NB4 (cell line): ENCODE measurements around the gene PSME1.
"Not testable (repeated sequence)": the region's sequence is repeated elsewhere in the genome, so short reads cannot be mapped to it uniquely, and the experiment has no call there.

Experiments
- DNase-seq: peaks from one replicate; pipeline ENCODE4 v3.0.0; 2010; ENCODE audit warnings: low read depth
- H3K4me3 ChIP-seq: one replicate; pipeline ENCODE4 v1.5.1; 2011; ENCODE audit warnings: mild to moderate bottlenecking, low read depth, low read length, moderate library complexity
- MYC ChIP-seq: IDR thresholded peaks from 2 replicates; pipeline ENCODE4 v1.6.1; 2011; ENCODE audit warnings: low read depth, low read length
- POLR2A ChIP-seq: IDR thresholded peaks from 2 replicates; pipeline ENCODE4 v1.6.1; 2011; ENCODE audit warnings: mild to moderate bottlenecking; ENCODE audit not compliant: insufficient read length; ENCODE audit errors: extremely low read depth
- TF ChIP-seq, protein P1 (sequence below): IDR thresholded peaks from one replicate; pipeline ENCODE4 v1.5.1; 2012; ENCODE audit warnings: low read depth, low read length
- TF ChIP-seq, protein P2 (sequence below): IDR thresholded peaks from 2 replicates; pipeline ENCODE4 v1.6.1; 2011; ENCODE audit warnings: low read depth, low read length

Gene PSME1

DNA sequence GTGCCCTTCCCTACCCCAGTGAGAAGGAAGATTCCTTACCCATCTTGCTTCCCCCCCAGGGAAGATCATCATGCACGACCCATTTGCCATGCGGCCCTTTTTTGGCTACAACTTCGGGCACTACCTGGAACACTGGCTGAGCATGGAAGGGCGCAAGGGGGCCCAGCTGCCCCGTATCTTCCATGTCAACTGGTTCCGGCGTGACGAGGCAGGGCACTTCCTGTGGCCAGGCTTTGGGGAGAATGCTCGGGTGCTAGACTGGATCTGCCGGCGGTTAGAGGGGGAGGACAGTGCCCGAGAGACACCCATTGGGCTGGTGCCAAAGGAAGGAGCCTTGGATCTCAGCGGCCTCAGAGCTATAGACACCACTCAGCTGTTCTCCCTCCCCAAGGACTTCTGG, 32.5 kb upstream of the PSME1 start:
- no peak for DNase-seq
- H3K4me3 ChIP-seq: no peak overlapping the region
- TF ChIP-seq MYC (no peak), POLR2A (no peak)
- TF ChIP-seq, protein P1, sequence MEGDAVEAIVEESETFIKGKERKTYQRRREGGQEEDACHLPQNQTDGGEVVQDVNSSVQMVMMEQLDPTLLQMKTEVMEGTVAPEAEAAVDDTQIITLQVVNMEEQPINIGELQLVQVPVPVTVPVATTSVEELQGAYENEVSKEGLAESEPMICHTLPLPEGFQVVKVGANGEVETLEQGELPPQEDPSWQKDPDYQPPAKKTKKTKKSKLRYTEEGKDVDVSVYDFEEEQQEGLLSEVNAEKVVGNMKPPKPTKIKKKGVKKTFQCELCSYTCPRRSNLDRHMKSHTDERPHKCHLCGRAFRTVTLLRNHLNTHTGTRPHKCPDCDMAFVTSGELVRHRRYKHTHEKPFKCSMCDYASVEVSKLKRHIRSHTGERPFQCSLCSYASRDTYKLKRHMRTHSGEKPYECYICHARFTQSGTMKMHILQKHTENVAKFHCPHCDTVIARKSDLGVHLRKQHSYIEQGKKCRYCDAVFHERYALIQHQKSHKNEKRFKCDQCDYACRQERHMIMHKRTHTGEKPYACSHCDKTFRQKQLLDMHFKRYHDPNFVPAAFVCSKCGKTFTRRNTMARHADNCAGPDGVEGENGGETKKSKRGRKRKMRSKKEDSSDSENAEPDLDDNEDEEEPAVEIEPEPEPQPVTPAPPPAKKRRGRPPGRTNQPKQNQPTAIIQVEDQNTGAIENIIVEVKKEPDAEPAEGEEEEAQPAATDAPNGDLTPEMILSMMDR: no peak
- TF ChIP-seq, protein P2, sequence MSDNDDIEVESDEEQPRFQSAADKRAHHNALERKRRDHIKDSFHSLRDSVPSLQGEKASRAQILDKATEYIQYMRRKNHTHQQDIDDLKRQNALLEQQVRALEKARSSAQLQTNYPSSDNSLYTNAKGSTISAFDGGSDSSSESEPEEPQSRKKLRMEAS: no peak

DNA sequence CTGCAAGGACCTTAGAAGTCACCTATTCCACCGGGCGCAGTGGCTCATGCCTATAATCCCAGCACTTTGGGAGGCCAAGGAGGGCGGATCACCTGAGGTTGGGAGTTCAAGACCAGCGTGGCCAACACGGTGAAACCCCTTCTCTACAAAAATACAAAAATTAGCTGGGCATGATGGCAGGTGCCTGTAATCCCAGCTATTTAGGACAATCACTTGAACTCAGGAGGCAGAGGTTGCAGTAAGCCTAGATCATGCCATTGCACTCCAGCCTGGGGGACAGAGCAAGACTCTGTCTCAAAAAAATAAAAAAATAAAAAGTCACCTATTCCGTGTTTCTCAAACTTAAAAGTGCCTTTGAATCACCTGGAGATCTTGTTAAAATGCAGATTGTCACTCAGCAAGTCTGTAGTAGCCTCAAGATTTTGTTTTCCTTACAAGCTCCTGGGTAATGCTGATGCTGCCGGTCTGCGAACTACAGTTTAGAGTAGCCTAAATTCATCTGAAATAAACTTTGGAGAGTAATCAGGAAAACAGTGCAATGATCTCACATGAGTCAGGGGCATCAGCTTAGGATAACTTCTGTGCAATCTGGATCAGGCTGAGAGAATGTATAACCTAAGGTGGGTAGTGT, 30.3 kb upstream of the PSME1 start:
- H3K4me3 ChIP-seq, DNase-seq: not testable (repeated sequence)

DNA sequence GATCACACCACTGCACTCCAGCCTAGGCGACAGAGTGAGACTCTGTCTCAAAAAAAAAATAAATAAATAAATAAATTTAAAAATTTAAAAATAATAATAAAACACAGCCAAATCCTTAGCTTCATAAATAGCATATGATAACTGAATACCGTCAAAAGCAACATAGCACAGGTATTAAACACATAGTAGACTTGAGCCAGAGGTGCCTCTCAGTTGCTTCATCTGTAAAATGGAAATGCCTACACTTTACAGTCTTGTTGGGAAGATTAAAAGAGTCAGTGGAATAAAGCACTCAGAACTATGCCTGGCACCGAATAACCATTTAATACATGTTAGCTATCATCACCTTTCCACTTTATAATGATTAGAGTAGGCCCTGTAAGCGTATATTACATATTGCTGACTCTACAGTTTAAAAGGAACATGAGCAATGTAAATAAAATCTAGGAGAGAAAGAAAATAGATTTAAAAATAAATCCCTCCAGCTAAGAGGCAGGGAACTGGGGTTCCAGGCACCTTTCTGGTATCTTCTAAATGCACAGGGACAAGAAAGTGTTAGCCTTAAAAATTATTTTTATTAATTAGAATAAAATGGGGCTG, 29.2 kb upstream of the PSME1 start:
- TF ChIP-seq, protein P2: no peak
- TF ChIP-seq, protein P1: no peak
- no peak for TF ChIP-seq POLR2A
- TF ChIP-seq MYC: no peak
- no peak overlapping the region for H3K4me3 ChIP-seq
- no peak for DNase-seq

DNA sequence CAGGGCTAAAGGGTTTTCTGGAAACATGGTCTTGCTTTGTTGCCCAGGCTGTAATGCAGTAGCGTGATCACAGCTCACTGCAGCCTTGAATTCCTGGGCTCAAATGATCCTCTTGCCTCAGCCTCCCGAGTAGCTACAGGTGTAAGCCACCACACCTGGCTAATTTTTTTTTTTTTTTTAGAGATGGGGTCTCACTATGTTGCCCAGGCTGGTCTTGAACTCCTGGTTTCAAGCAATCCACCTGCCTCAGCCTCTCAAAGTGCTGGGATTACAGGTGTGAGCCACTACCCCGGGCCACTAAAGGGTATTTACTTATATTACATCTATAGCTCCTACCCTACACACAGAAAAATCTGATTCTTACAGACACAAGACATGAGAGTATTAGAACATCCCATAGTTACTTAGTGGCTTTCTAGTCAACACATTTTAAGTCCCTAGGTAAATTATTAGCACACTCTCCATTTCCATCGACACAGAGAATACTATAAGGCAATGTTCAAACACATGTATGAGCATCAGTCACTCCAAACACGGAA, 27.6 kb upstream of the PSME1 start:
- DNase-seq: no peak
- no peak overlapping the region for H3K4me3 ChIP-seq
- TF ChIP-seq, protein P1: no peak
- TF ChIP-seq MYC: no peak
- TF ChIP-seq, protein P2: no peak
- no peak for TF ChIP-seq POLR2A

DNA sequence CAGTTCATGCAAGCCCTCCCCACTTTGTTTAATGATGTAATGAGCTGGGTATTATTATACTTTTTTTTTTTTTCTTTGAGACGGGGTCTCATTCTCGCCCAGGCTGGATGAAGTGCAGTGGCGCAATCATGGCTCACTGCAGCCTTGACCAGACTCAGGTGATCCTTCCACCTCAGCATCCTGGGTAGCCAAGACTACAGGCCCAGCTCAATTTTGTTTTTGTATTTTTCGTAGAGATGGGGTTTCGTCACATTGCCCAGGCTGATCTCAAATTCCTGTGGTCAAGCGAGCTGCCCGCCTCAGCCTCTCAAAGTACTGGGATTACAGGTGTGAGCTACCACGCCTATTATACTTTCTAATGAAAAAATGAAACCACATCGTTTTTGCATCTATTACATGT, 25.9 kb upstream of the PSME1 start:
- H3K4me3 ChIP-seq: no peak overlapping the region
- DNase-seq: no peak
- TF ChIP-seq, protein P2: no peak
- TF ChIP-seq, protein P1: no peak
- TF ChIP-seq POLR2A: no peak
- no peak for TF ChIP-seq MYC

DNA sequence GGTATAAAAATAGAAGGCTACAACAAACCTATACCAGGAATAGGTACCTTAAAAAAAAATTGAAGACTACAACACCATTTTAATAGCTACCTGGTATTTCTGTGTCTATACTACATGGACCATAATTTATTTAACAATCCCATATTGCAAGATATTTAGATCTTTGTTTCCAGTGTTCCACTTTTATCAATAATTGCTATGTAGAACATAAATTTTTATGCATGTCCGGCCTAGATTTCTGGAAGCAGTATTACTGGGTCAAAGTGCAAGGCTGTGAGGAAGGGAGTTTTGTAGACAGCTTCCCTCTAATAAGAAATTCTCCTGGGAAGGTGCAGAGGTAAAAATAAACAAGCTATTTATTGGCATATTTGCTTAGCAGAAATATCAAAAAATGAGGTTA, 25.5 kb upstream of the PSME1 start:
- TF ChIP-seq MYC: no peak
- no peak for TF ChIP-seq POLR2A
- TF ChIP-seq, protein P2: no peak
- TF ChIP-seq, protein P1: no peak
- H3K4me3 ChIP-seq: no peak overlapping the region
- no peak for DNase-seq
